IPS-NIHi11 (cell line): ENCODE results near the gene IKZF2.

ENCODE experiments used
- DNase-seq: peaks from one replicate; pipeline ENCODE4 v3.0.0; 2012; ENCODE audit warnings: mixed read lengths, low spot score

IKZF2 gene

GRCh38 chr2:212998626-212999359 lies 152.6 kb downstream of the IKZF2 start:
- no peak for DNase-seq

- DNase-seq, result peak; percentile 14
Measured at GRCh38 chr2:212997526-212998020, 153.8 kb downstream of the IKZF2 start.

GRCh38 chr2:212995920-212996319 lies 155.5 kb downstream of the IKZF2 start:
- DNase-seq, result no peak

- no peak for DNase-seq
Measured at GRCh38 chr2:212994976-212995375, 156.4 kb downstream of the IKZF2 start.

- no peak for DNase-seq
Measured at GRCh38 chr2:212991120-212991519, 160.3 kb downstream of the IKZF2 start.

- no peak for DNase-seq
Measured at GRCh38 chr2:212990697-212991096, 160.7 kb downstream of the IKZF2 start.

GRCh38 chr2:212987492-212987891 lies 163.9 kb downstream of the IKZF2 start:
- no peak for DNase-seq

- no peak for DNase-seq
Measured at GRCh38 chr2:212984129-212984528, 167.3 kb downstream of the IKZF2 start.

- DNase-seq, result no peak
Measured at GRCh38 chr2:212979799-212980198, 171.6 kb downstream of the IKZF2 start.

- DNase-seq, result no peak
Measured at GRCh38 chr2:212979046-212979612, 172.3 kb downstream of the IKZF2 start.

- no peak for DNase-seq
Measured at GRCh38 chr2:212977152-212977551, 174.3 kb downstream of the IKZF2 start.

GRCh38 chr2:212975333-212975732 lies 176.1 kb downstream of the IKZF2 start:
- DNase-seq, result no peak

- no peak for DNase-seq
Measured at GRCh38 chr2:212974692-212975091, 176.7 kb downstream of the IKZF2 start.

GRCh38 chr2:212973347-212973746 lies 178.1 kb downstream of the IKZF2 start:
- DNase-seq, result no peak

- DNase-seq, result no peak
Measured at GRCh38 chr2:212970132-212970531, 181.3 kb downstream of the IKZF2 start.

GRCh38 chr2:212968284-212969081 lies 182.9 kb downstream of the IKZF2 start:
- no peak for DNase-seq

GRCh38 chr2:212966884-212967283 lies 184.5 kb downstream of the IKZF2 start:
- no peak for DNase-seq

GRCh38 chr2:212962691-212963090 lies 188.7 kb downstream of the IKZF2 start:
- DNase-seq, result no peak

GRCh38 chr2:212961255-212961654 lies 190.2 kb downstream of the IKZF2 start:
- no peak for DNase-seq

- no peak for DNase-seq
Measured at GRCh38 chr2:212960336-212960735, 191.1 kb downstream of the IKZF2 start.

- DNase-seq, result no peak
Measured at GRCh38 chr2:212959471-212960117, 191.8 kb downstream of the IKZF2 start.

- DNase-seq, result no peak
Measured at GRCh38 chr2:212958757-212959295, 192.6 kb downstream of the IKZF2 start.
